GM18867 (cell line): Measurements from ENCODE around the gene SEL1L2.

Experiments
- ATAC-seq: cut with Tn5 transposase; IDR thresholded peaks from one replicate; pipeline ENCODE4 v1.9.1; 2021; ENCODE audit warnings: mild to moderate bottlenecking, moderate library complexity; ENCODE audit not compliant: unreplicated experiment

SEL1L2 gene

GRCh38 chr20:13930281-13930680, 60.1 kb downstream of the SEL1L2 start:
- no peak for ATAC-seq

- ATAC-seq = no peak
Observed at GRCh38 chr20:13929836-13930235, 60.6 kb downstream of the SEL1L2 start.

- ATAC-seq = no peak
Observed at GRCh38 chr20:13928901-13929300, 61.5 kb downstream of the SEL1L2 start.

- no peak for ATAC-seq
Observed at GRCh38 chr20:13927171-13927570, 63.2 kb downstream of the SEL1L2 start.

GRCh38 chr20:13922241-13922640, 68.2 kb downstream of the SEL1L2 start:
- no peak for ATAC-seq

GRCh38 chr20:13915284-13915683, 75.1 kb downstream of the SEL1L2 start:
- ATAC-seq = no peak

- no peak for ATAC-seq
Observed at GRCh38 chr20:13913572-13913971, 76.8 kb downstream of the SEL1L2 start.

GRCh38 chr20:13913131-13913530, 77.3 kb downstream of the SEL1L2 start:
- no peak for ATAC-seq

- ATAC-seq = no peak
Observed at GRCh38 chr20:13910492-13910891, 79.9 kb downstream of the SEL1L2 start.

GRCh38 chr20:13909067-13909466, 81.3 kb downstream of the SEL1L2 start:
- no peak for ATAC-seq

- ATAC-seq = no peak
Observed at GRCh38 chr20:13904766-13905165, 85.6 kb downstream of the SEL1L2 start.

- ATAC-seq = no peak
Observed at GRCh38 chr20:13900496-13900895, 89.9 kb downstream of the SEL1L2 start.

GRCh38 chr20:13898012-13898612, 92.3 kb downstream of the SEL1L2 start:
- no peak for ATAC-seq

- ATAC-seq = no peak
Observed at GRCh38 chr20:13891575-13891974, 98.8 kb downstream of the SEL1L2 start.

- ATAC-seq = no peak
Observed at GRCh38 chr20:13884803-13885202, 105.6 kb downstream of the SEL1L2 start.

GRCh38 chr20:13883425-13883824, 107.0 kb downstream of the SEL1L2 start:
- ATAC-seq = no peak

GRCh38 chr20:13878566-13878965, 111.8 kb downstream of the SEL1L2 start:
- ATAC-seq = no peak

- ATAC-seq = no peak
Observed at GRCh38 chr20:13877793-13878192, 112.6 kb downstream of the SEL1L2 start.

- no peak for ATAC-seq
Observed at GRCh38 chr20:13875265-13875811, 115.1 kb downstream of the SEL1L2 start.

GRCh38 chr20:13874394-13875157, 115.8 kb downstream of the SEL1L2 start:
- no peak for ATAC-seq

- ATAC-seq = no peak
Observed at GRCh38 chr20:13873831-13874230, 116.6 kb downstream of the SEL1L2 start.

- ATAC-seq = no peak
Observed at GRCh38 chr20:13870170-13870748, 120.2 kb downstream of the SEL1L2 start.
